Smooth muscle cell (in vitro differentiated cells): ENCODE results near the gene STAM2. TPM values are rescaled to one million over a fixed set of nuclear protein-coding genes. Genes with fewer than 3 reads are reported as not detected.

Source experiments
- DNase-seq: peaks from one replicate; lab custom pipeline; 2025; ENCODE audit not compliant: unreplicated experiment; lab: John Stamatoyannopoulos, UW
- H2AFZ ChIP-seq: fragments of 200-600 bp; sonication (generic); 2 replicates; pipeline ENCODE4 v1.6.0; 2016; ENCODE audit warnings: antibody characterized with exemption, low read depth, mild to moderate bottlenecking
- H3F3A ChIP-seq: fragments of 200-600 bp; sonication (generic); 2 replicates; pipeline ENCODE4 v1.6.0; 2017; ENCODE audit warnings: antibody characterized with exemption, low read depth
- H3K27ac ChIP-seq: fragments of 200-600 bp; sonication (generic); 2 replicates; pipeline ENCODE4 v1.5.1; 2016; ENCODE audit warnings: low read depth, mild to moderate bottlenecking
- H3K27me3 ChIP-seq: fragments of 200-600 bp; sonication (generic); 2 replicates; pipeline ENCODE4 v1.6.1; 2016; ENCODE audit warnings: low read depth, mild to moderate bottlenecking
- H3K36me3 ChIP-seq: fragments of 200-600 bp; sonication (generic); 2 replicates; pipeline ENCODE4 v1.5.1; 2016; ENCODE audit warnings: low read depth
- H3K4me1 ChIP-seq: fragments of 200-600 bp; sonication (generic); 2 replicates; pipeline ENCODE4 v1.5.1; 2016; ENCODE audit warnings: low read depth
- H3K4me2 ChIP-seq: fragments of 200-600 bp; sonication (generic); 2 replicates; pipeline ENCODE4 v1.6.0; 2016; ENCODE audit warnings: mild to moderate bottlenecking
- H3K4me3 ChIP-seq: fragments of 200-600 bp; sonication (generic); 2 replicates; pipeline ENCODE4 v1.5.1; 2016; ENCODE audit warnings: mild to moderate bottlenecking
- H3K79me2 ChIP-seq: fragments of 200-600 bp; sonication (generic); 2 replicates; pipeline ENCODE4 v1.6.0; 2016; ENCODE audit warnings: low read depth, mild to moderate bottlenecking
- H3K9ac ChIP-seq: fragments of 200-600 bp; sonication (generic); 2 replicates; pipeline ENCODE4 v1.6.0; 2016; ENCODE audit warnings: low read depth
- H3K9me3 ChIP-seq: fragments of 200-600 bp; sonication (generic); replicated peaks from 2 replicates; pipeline ENCODE4 v1.5.1; 2016; ENCODE audit warnings: low read depth
- H4K20me1 ChIP-seq: fragments of 200-600 bp; sonication (generic); 2 replicates; pipeline ENCODE4 v1.6.0; 2016; ENCODE audit warnings: low read depth
- WGBS: methylation state at CpG from one replicate; pipeline ENCODE4 v1.1.7; 2016; ENCODE audit warnings: low lambda C conversion rate; 5-methylcytosine and 5-hydroxymethylcytosine counted together
- polyA plus RNA-seq: library from polyadenylated mRNA; unstranded; fragments of >200 nt; fragmentation: Nextera tagmentation; extraction: Ambion mirVana; gene quantifications from 2 replicates; pipeline ENCODE4 v1.2.1, GENCODE V29; 2016
- total RNA-seq: library from RNA; depleted of rRNA; stranded (reverse); fragments of >200 nt; gene quantifications from 2 replicates; pipeline ENCODE4 v1.2.3, GENCODE V29; 2014
- TF ChIP-seq, protein P1 (sequence below): fragments of 200-600 bp; sonication (generic); IDR thresholded peaks from 2 replicates; pipeline ENCODE4 v1.5.1; 2017; ENCODE audit warnings: borderline replicate concordance, mild to moderate bottlenecking, antibody characterized with exemption; ENCODE audit not compliant: insufficient read depth, poor library complexity, severe bottlenecking

Gene STAM2
- total RNA-seq (58.2 and 59.6 TPM in 2 replicates), polyA plus RNA-seq (11.9 and 12.2 TPM in 2 replicates)

DNA sequence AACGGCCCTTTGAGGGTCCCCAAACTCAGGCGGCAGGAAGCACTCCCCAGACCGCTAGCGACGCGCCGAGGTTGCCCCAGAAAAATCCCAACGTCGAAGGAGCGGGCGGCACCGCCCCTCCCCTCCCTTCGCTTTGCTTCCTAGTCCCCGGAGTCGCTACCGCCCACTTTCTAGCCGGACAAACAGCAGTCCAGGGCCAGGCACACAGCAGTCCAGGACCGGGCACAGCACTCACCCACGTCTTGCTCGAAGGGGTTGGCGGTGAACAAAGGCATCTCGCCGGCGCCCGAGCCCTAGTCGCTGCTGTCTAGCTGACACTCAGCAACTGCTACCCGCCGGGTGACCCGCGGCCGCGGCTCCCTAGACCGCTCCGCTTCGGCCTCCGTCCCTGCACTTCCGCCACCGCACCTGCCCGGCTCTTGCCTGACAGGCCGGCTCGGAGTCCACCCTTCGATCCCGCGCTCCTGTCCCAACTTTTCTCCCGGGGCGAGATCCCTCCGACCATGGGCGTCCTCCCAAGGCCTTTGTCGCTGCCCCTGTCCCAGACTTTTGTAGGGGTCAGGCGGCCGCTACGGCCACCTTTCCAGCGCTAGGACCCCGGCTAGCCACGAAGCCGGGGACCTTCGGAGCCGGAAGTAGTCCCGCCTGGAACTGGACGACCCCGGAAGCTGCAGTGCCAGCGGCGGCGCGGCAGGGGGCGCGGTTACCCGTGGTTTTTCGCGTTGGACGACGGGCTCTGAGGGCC, at the start of gene STAM2:
Gene STAM2 (minus strand): TSS at position 396 of the 745 bp plus-strand sequence. CDS start 121 bp downstream, at position 275.
- Histone ChIP-seq H3F3A (peaks cover 7% of the 10 kb centered on the region), H3K4me2 (peak within 1 kb of the TSS; percentile 93), H3K27ac (peak within 1 kb of the TSS; percentile 97), H3K9ac (peak within 1 kb of the TSS; percentile 96), H3K79me2 (peaks cover 44% of the 10 kb centered on the region), H3K4me1 (peaks cover 22% of the 10 kb centered on the region), H3K4me3 (peak within 1 kb of the TSS; percentile 88), H2AFZ (peak within 1 kb of the TSS; percentile 91), H4K20me1 (peaks cover 17% of the 10 kb centered on the region), H3K9me3 (no peaks in the 10 kb centered on the region), H3K36me3 (no peaks in the 10 kb centered on the region), H3K27me3 (no peaks in the 10 kb centered on the region)
- TF ChIP-seq, protein P1, sequence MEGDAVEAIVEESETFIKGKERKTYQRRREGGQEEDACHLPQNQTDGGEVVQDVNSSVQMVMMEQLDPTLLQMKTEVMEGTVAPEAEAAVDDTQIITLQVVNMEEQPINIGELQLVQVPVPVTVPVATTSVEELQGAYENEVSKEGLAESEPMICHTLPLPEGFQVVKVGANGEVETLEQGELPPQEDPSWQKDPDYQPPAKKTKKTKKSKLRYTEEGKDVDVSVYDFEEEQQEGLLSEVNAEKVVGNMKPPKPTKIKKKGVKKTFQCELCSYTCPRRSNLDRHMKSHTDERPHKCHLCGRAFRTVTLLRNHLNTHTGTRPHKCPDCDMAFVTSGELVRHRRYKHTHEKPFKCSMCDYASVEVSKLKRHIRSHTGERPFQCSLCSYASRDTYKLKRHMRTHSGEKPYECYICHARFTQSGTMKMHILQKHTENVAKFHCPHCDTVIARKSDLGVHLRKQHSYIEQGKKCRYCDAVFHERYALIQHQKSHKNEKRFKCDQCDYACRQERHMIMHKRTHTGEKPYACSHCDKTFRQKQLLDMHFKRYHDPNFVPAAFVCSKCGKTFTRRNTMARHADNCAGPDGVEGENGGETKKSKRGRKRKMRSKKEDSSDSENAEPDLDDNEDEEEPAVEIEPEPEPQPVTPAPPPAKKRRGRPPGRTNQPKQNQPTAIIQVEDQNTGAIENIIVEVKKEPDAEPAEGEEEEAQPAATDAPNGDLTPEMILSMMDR, result peak; percentile 97
- under 1% methylated on average over 71 of the region's 72 CpGs for WGBS
- peak; percentile 96 for DNase-seq

DNA sequence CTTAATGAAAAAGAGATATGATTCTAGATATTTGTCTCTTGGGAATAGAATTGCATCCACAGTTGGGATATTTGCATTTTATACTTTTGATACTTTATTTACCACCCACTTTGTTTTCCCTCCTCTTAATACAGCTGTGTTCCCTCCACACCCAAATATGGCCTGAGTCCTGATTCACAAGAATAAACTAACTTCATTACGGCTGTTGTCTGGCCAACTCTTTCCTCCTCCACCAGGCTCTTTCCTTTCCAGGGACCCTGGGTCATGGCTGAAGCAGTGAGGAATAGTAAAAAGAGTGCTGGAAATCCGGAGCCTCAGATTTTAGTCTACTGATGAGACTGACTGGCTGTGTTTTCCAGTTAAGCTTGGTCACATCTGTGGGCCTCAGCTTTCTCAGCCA, 48.4 kb upstream of the STAM2 start:
- no peak for DNase-seq
- no peaks in the 10 kb centered on the region for H3K36me3 ChIP-seq
- TF ChIP-seq, protein P1, result no peak
- 43% methylated on average over 2 of the region's 2 CpGs for WGBS
- H3F3A ChIP-seq, result peaks cover 12% of the 10 kb centered on the region
- peak overlapping the region; percentile 31 for H3K27ac ChIP-seq
- no peaks in the 10 kb centered on the region for H3K27me3 ChIP-seq
- no peak overlapping the region for H3K4me3 ChIP-seq
- H3K9ac ChIP-seq, result no peak overlapping the region
- no peaks in the 10 kb centered on the region for H3K9me3 ChIP-seq
- peak overlapping the region; percentile 72 for H3K4me2 ChIP-seq
- H3K79me2 ChIP-seq, result no peaks in the 10 kb centered on the region
- no peaks in the 10 kb centered on the region for H4K20me1 ChIP-seq
- peaks cover 12% of the 10 kb centered on the region for H3K4me1 ChIP-seq
- peak overlapping the region; percentile 98 for H2AFZ ChIP-seq

DNA sequence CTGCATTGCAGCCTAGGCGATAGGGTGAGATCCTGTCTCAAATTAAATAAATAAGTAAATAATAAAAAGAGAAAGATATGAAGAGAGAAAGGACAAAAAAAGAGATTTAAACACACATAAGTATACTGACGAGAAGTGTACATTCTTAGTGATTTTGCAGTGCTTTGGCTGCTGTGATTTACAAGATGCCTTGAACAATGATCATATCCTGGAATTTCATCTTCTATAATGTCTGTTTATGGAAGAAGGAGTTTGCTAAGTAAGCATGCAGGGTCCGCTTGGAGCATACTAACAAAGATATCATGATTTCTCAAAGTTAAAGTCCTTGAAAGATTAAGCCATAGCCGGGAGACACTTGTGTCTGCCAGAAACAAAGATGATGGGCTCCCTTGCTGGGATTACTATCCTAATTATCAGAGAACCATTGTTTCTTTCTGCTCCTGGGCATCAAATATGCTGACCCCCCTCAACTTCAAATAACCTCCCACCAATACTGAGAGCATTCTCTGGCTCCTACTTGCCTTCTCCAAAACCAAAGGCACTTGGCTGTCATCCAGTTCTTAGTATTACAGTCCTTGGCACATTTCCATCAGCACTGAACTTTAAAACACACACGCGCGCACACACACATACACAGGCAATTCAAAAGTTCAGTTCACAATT, 47.5 kb upstream of the STAM2 start:
- no peak for DNase-seq
- Histone ChIP-seq H2AFZ (peak overlapping the region; percentile 0), H3K9me3 (no peaks in the 10 kb centered on the region), H3K4me3 (no peak overlapping the region), H3K9ac (no peak overlapping the region), H3K36me3 (no peaks in the 10 kb centered on the region), H3F3A (peaks cover 12% of the 10 kb centered on the region), H3K79me2 (no peaks in the 10 kb centered on the region), H3K4me1 (peaks cover 12% of the 10 kb centered on the region), H3K27ac (no peak overlapping the region), H4K20me1 (no peaks in the 10 kb centered on the region), H3K27me3 (no peaks in the 10 kb centered on the region), H3K4me2 (peak overlapping the region; percentile 72)
- TF ChIP-seq, protein P1, result no peak
- 54% methylated on average over 7 of the region's 7 CpGs for WGBS
